22Rv1 (cell line): ENCODE measurements around the gene TBC1D22B.

Experiments used
- H3K27ac ChIP-seq: fragments of 450-650 bp; 2 replicates; pipeline ENCODE4 v1.5.1; 2017
- CTCF ChIP-seq: fragments of 450-650 bp; IDR thresholded peaks from 2 replicates; pipeline ENCODE4 v1.5.1; 2017; ENCODE audit warnings: mild to moderate bottlenecking
- ZFX ChIP-seq: fragments of 450-650 bp; IDR thresholded peaks from 2 replicates; pipeline ENCODE4 v1.6.1; 2017; ENCODE audit warnings: antibody characterized with exemption, borderline replicate concordance

Gene TBC1D22B

GRCh38 chr6:37269105-37269504, 11.5 kb downstream of the TBC1D22B start:
- TF ChIP-seq ZFX (no peak), CTCF (no peak)
- no peak overlapping the region for H3K27ac ChIP-seq

DNA sequence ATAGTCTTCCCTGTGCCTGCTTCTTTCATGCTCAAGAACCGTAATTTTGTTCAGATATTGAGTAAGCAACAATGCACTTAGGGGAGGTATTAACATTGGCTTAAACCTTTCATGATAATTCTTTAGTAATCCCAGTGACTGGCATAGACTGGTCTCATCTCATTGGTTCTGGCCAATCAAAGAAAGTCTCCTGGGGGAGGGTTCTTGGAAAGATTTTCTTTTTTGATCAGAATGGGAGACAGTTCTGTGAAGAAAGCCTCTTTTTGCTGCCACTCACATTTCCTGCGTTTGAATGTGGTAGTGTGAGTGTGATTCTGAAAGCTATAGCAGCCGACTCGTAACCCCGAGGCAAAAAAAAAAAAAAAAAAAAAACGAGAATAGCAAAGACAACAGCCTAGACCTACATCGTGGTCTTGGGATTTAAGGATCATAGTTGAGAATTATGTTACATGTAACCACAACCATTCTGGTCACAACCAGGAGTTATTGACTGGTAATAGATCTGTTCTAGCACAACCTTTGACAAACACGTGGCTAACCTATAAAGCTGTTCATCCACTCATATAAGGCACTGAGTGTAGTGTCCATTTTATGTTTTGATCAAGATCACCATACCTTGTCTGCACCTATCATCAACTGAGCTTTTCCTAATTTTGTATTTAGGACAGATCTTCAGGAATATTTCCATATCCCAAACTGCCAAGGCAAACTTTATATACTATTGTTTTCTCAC, 15.4 kb downstream of the TBC1D22B start:
- no peak overlapping the region for H3K27ac ChIP-seq
- TF ChIP-seq ZFX (no peak), CTCF (no peak)

DNA sequence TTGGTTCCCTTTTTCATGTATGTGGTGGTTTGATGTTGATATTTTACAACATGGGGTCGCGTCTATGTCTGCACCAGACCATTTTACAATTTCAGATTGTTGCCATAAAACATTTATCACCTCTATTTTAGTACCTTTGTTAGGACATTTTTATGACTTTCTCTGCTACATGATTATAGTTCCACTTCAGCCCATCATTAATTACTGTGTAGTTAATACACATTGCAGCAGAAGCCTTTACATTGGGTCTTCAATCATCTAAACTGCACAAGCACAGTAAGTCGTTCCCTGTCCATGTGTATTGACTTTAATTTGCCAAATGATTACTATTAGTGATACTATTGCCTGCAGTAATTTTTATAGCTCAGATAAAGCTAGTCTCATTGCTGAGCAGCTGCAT, 16.1 kb downstream of the TBC1D22B start:
- no peak overlapping the region for H3K27ac ChIP-seq
- TF ChIP-seq ZFX (no peak), CTCF (no peak)

- TF ChIP-seq ZFX, result no peak
- TF ChIP-seq CTCF, result no peak
- no peak overlapping the region for H3K27ac ChIP-seq
Measured at GRCh38 chr6:37275350-37275749, 17.8 kb downstream of the TBC1D22B start.

DNA sequence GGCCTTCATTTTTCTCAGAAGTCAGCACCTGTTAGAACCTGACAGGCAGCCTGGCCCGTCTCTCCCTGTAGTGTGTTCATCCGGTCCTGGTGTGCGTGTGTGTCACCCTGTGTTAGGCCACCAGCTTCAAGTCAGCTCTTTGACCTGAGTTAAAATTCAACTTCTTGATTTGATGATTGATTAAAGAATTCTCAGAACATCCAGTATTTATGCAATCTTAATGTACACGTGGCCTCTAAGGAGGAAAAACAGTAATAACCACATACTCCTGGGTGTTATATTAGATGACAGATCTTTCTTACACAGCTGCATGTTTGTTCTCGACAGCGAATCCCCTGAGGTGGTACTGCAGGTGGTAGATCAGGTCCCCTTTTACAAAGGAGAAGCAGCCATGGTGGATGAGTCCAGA, 19.4 kb downstream of the TBC1D22B start:
- no peak overlapping the region for H3K27ac ChIP-seq
- no peak for TF ChIP-seq CTCF
- TF ChIP-seq ZFX, result no peak

GRCh38 chr6:37279366-37280134, 22.0 kb downstream of the TBC1D22B start:
- TF ChIP-seq CTCF (no peak), ZFX (no peak)
- H3K27ac ChIP-seq, result no peak overlapping the region

GRCh38 chr6:37280162-37280887, 22.8 kb downstream of the TBC1D22B start:
- no peak for TF ChIP-seq ZFX
- TF ChIP-seq CTCF, result no peak

More at GRCh38 chr6:37280162-37280887, 22.8 kb downstream of the TBC1D22B start:
- H3K27ac ChIP-seq, result no peak overlapping the region
